Measurements from ENCODE around the gene CBR1.

The CBR1 gene

DNA sequence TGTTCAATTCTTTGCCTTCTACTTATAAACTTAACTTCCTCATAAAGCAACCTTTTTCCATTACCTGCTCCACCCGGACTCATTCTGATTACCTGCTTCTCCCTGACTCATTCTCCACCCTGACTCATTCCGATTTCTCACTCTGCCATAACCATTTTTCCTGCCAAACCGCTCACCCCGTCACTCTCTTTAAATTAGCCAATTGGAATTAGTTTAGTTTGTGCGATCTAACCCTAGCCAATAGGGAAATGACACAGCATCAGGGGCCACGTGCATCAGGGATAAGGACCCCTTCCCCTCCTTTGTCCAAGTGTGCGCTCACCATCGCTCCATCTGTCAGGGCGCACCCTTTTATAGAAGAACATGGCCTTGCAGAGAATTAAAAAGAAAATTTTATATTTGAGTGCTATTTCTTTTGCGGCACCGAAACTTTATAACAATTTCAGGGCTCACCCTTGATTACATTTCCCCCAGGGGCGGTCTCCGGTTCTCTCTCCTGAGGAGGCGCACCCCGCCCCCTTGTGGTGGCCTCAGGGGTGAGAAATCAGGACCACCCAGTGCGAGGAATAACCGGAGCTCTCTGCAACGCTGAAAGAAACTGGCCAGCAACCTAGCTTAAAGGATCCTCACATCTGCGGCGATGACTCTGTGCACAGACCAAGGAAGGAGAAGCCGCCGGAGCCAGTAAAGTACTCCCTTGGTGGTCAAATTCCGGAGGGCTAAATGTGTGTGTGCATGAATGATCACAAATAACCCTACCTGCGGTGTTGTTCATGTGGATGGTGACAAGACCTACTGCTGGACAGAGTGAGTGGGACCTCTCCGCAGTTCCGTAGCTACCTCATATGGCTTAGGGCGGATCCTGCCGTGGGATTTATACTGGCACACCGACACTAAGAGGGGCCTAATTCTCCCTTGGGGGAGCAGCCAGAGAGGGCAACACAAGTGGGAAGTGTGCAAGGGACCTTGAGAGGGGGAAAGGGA lies 34.8 kb downstream of the CBR1 start:
- peak overlapping the region; percentile 19 for H3K27ac Mint-ChIP-seq
- peak overlapping the region; percentile 75 for H3K4me3 Mint-ChIP-seq
- H3K27me3 Mint-ChIP-seq = peaks cover 6% of the 10 kb centered on the region
- no peaks in the 10 kb centered on the region for H3K36me3 Mint-ChIP-seq
- peaks cover 10% of the 10 kb centered on the region for H3K4me1 Mint-ChIP-seq (ENCODE audit: low read depth)
- H3K9me3 Mint-ChIP-seq (ENCODE audit: low read depth) = no peaks in the 10 kb centered on the region

- H3K27me3 Mint-ChIP-seq = peaks cover 6% of the 10 kb centered on the region
- no peaks in the 10 kb centered on the region for H3K9me3 Mint-ChIP-seq (ENCODE audit: low read depth)
- H3K4me1 Mint-ChIP-seq (ENCODE audit: low read depth) = peaks cover 10% of the 10 kb centered on the region
- no peaks in the 10 kb centered on the region for H3K36me3 Mint-ChIP-seq
- H3K4me3 Mint-ChIP-seq = peak overlapping the region; percentile 75
- H3K27ac Mint-ChIP-seq = no peak overlapping the region
Observed at GRCh38 chr21:36105327-36105842, 35.6 kb downstream of the CBR1 start.

GRCh38 chr21:36109868-36110267 lies 40.0 kb downstream of the CBR1 start:
- Mint-ChIP-seq H3K27me3 (peaks cover 1% of the 10 kb centered on the region), H3K27ac (no peak overlapping the region), H3K36me3 (no peaks in the 10 kb centered on the region), H3K4me3 (no peak overlapping the region), H3K4me1 (ENCODE audit: low read depth) (peaks cover 24% of the 10 kb centered on the region), H3K9me3 (ENCODE audit: low read depth) (no peaks in the 10 kb centered on the region)

DNA sequence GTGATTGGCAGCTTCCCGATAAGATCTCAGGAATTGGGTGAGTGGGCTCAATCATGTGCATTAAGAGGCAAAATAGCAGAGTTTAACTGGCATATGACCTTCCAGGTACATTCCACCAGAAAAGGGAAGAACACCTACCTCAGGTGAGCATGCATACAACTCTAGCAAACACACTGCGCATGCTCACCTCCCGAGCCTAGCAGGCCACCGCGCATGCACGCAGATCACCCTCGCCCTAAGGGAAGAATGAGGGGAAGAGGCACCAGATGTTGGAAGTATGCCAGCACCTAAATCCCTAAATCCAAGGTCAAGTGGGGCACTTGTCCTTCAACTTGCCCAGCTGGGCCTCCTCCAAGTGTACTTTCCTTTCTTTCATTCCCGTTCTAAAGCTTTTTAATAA lies 41.4 kb downstream of the CBR1 start:
- Mint-ChIP-seq H3K4me1 (ENCODE audit: low read depth) (peaks cover 32% of the 10 kb centered on the region), H3K27ac (peak overlapping the region; percentile 28), H3K36me3 (no peaks in the 10 kb centered on the region), H3K27me3 (no peaks in the 10 kb centered on the region), H3K4me3 (no peak overlapping the region), H3K9me3 (ENCODE audit: low read depth) (no peaks in the 10 kb centered on the region)

- Mint-ChIP-seq H3K4me3 (peak overlapping the region; percentile 90), H3K4me1 (ENCODE audit: low read depth) (peaks cover 32% of the 10 kb centered on the region), H3K27ac (peak overlapping the region; percentile 98), H3K9me3 (ENCODE audit: low read depth) (peaks cover 3% of the 10 kb centered on the region), H3K36me3 (no peaks in the 10 kb centered on the region), H3K27me3 (no peaks in the 10 kb centered on the region)
Observed at GRCh38 chr21:36113647-36114428, 44.0 kb downstream of the CBR1 start.

GRCh38 chr21:36115138-36115730 lies 45.4 kb downstream of the CBR1 start:
- H3K9me3 Mint-ChIP-seq (ENCODE audit: low read depth) = peaks cover 3% of the 10 kb centered on the region
- no peaks in the 10 kb centered on the region for H3K36me3 Mint-ChIP-seq
- no peaks in the 10 kb centered on the region for H3K27me3 Mint-ChIP-seq
- no peak overlapping the region for H3K4me3 Mint-ChIP-seq
- peaks cover 32% of the 10 kb centered on the region for H3K4me1 Mint-ChIP-seq (ENCODE audit: low read depth)
- peak overlapping the region; percentile 98 for H3K27ac Mint-ChIP-seq

DNA sequence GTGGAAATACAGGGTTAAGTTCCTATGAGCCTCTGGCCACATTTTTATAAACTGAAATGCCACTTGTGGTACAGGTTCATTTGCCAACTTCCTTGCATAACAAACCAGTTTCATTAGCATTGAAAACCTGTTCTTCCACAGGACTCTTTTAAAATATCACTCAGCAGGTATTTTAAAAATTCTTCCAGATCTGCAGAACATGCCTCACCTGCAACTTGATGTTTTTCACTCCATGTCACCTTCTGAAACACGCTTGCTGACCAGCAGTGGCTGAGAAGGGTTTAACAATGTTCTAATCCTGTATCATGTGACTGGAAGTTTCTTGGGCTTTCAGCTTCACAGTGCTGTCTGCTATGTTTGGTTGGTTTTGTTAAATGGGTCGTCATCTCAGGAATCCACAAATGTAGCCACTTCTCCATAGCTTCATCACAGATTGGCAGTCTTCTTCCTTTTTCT lies 47.5 kb downstream of the CBR1 start:
- Mint-ChIP-seq H3K27me3 (no peaks in the 10 kb centered on the region), H3K9me3 (ENCODE audit: low read depth) (peaks cover 3% of the 10 kb centered on the region), H3K4me3 (no peak overlapping the region), H3K4me1 (ENCODE audit: low read depth) (peaks cover 31% of the 10 kb centered on the region), H3K27ac (no peak overlapping the region), H3K36me3 (no peaks in the 10 kb centered on the region)

- H3K4me1 Mint-ChIP-seq (ENCODE audit: low read depth) = peaks cover 7% of the 10 kb centered on the region
- H3K4me3 Mint-ChIP-seq = no peak overlapping the region
- peaks cover 3% of the 10 kb centered on the region for H3K9me3 Mint-ChIP-seq (ENCODE audit: low read depth)
- no peaks in the 10 kb centered on the region for H3K36me3 Mint-ChIP-seq
- H3K27me3 Mint-ChIP-seq = no peaks in the 10 kb centered on the region
- H3K27ac Mint-ChIP-seq = no peak overlapping the region
Observed at GRCh38 chr21:36120304-36120888, 50.6 kb downstream of the CBR1 start.

Measured in activated naive CD8-positive, alpha-beta T cell (primary cell).